Mammary epithelial cell (primary cell): ENCODE results near the gene UBR4.

Experiments used
- CTCF ChIP-seq, 2 donors: IDR thresholded peaks in 1 of 2; conservative IDR thresholded peaks in 1 of 2; 2 replicates each; pipeline ENCODE4 v1.5.1; 2011 to 2012; ENCODE audit warnings: inconsistent platforms in 2 of 2, low read length in 2 of 2, mild to moderate bottlenecking in 2 of 2, control low read depth in 1 of 2, low read depth in 1 of 2; ENCODE audit not compliant: insufficient read depth in 1 of 2; ENCODE audit errors: extremely low read depth in 1 of 2
- EZH2 ChIP-seq: IDR thresholded peaks from 2 replicates; pipeline ENCODE4 v1.6.1; 2012; ENCODE audit warnings: low read length, inconsistent platforms, borderline replicate concordance

DNA sequence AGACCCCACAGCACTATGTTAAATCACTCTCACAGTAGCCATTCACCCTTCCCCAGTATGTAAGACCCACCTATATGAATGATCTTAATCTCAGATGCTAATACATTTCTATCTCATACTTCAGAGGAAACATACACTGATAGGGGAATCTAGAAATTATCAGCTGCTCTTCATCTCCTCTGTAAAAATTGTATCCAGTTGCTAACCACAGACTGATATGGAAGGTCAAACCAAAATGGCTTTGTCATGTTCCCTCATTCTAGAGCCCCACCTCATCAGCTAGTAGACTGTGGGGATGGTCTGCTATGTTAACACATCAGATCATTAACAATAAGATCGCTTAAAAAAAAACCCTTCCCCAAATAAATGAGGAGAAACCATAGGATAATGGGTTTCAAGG, 71.7 kb downstream of the UBR4 start:
- no peak for TF ChIP-seq EZH2
- TF ChIP-seq CTCF (conservative IDR thresholded peaks at IDR 0.05 in 1 of 2, IDR thresholded peaks at IDR 0.05 in 1 of 2; ENCODE audit: extremely low read depth in 1 of 2, insufficient read depth in 1 of 2, low read depth in 1 of 2, low read length in 2 of 2) = no peak
